ENCODE data around the gene EPHA3.

Gene EPHA3

DNA sequence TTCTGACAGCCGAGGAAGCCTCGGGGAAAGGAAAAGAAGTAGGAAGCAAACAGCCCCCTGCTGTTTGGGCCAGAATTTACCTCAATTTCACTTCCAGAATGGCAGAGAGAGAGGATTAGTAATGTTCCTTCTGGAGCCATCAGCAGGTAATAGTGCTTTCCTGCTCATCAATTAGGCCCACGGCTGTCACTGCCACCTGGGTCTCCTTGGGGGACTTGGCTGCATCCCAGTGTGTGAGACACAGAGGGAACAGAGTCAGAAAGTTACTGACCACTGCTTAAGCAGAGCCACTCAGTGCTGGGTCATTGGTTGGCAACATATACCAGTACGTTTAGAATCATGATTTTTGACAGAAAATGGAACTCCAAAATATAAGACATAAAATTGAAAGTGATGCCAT lies 397.0 kb downstream of the EPHA3 start:
- no peak overlapping the region for H3K18ac ChIP-seq (ENCODE audit: low read depth in 1 of 2, low read length in 2 of 2)
- H3K14ac ChIP-seq (ENCODE audit: low read length in 2 of 2): no peak overlapping the region
- no peak overlapping the region for H2BK12ac ChIP-seq (ENCODE audit: low read length in 2 of 2)
- H3K4me1 ChIP-seq (ENCODE audit: control insufficient read depth, insufficient read depth, low read depth, low read length): no peaks in the 10 kb centered on the region
- no peak for DNase-seq
- H3K4ac ChIP-seq (ENCODE audit: low read depth in 1 of 2, low read length in 2 of 2): no peak overlapping the region
- no peak overlapping the region for H3K27ac ChIP-seq (ENCODE audit: low read length, poor library complexity, severe bottlenecking)
- no peaks in the 10 kb centered on the region for H3K9me3 ChIP-seq (ENCODE audit: control insufficient read depth, low read length)
- 74% methylated on average over 4 of the region's 4 CpGs for WGBS
- H3K4me2 ChIP-seq (ENCODE audit: low read length, poor library complexity, severe bottlenecking): no peak overlapping the region
- no peak overlapping the region for H3K23ac ChIP-seq (ENCODE audit: low read length in 2 of 2)
- H4K8ac ChIP-seq (ENCODE audit: low read length): no peak overlapping the region
- no peaks in the 10 kb centered on the region for H3K27me3 ChIP-seq (ENCODE audit: control insufficient read depth in 1 of 2, insufficient read depth in 1 of 2, low read length in 2 of 2)
- no peak overlapping the region for H2AK5ac ChIP-seq (ENCODE audit: low read length, severe bottlenecking)
- no peaks in the 10 kb centered on the region for H3K36me3 ChIP-seq (ENCODE audit: control insufficient read depth in 1 of 2, insufficient read depth in 2 of 2, low read depth in 1 of 2, low read length in 2 of 2)
- no peaks in the 10 kb centered on the region for H3K79me1 ChIP-seq (replicated peaks; ENCODE audit: low read length, poor library complexity, severe bottlenecking)
- no peak overlapping the region for H2BK5ac ChIP-seq (ENCODE audit: low read depth, low read length, poor library complexity, severe bottlenecking)
- H2AFZ ChIP-seq (ENCODE audit: low read depth, low read length): no peak overlapping the region
- no peak overlapping the region for H3K9ac ChIP-seq (ENCODE audit: low read length)
- no peak overlapping the region for H2BK15ac ChIP-seq (ENCODE audit: low read depth, poor library complexity, severe bottlenecking)
- no peak overlapping the region for H4K91ac ChIP-seq (ENCODE audit: low read length)
- no peak overlapping the region for H2BK120ac ChIP-seq (ENCODE audit: low read depth, low read length)
- no peak overlapping the region for H3K4me3 ChIP-seq (ENCODE audit: insufficient read depth in 1 of 2, low read depth in 1 of 2, low read length in 2 of 2)

DNA sequence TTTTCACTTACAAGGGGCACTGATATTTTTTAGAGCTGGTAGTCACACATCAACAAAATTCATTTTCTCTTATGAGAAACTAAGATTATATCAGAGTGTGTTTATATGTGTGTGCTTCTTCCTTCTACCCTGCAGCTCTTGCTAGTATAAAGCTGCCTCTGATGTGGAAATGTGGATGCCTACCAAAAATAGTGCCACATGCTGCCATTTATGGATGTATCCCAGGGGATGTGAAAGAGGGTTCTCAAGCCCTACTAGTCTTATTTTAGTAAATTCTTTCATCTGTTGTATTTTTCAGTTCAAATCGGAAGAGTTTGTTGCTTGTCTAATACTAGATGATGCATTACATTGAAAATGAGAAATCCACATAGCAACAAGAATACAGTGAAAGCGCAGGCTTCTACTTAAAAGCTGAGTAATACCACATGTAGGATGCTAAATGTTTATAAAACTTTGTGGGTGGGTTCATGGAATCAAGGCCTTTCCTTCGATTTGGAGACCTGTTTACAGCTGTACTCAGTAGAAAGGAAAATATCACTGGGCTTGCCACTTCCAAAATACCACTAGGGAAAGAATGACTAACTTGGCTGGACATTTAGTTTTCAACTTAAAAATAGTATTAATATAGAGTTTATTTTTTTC lies 399.2 kb downstream of the EPHA3 start:
- no peak overlapping the region for H2AK5ac ChIP-seq (ENCODE audit: low read length, severe bottlenecking)
- H3K36me3 ChIP-seq (ENCODE audit: control insufficient read depth in 1 of 2, insufficient read depth in 2 of 2, low read depth in 1 of 2, low read length in 2 of 2): no peaks in the 10 kb centered on the region
- no peak for DNase-seq
- H2BK15ac ChIP-seq (ENCODE audit: low read depth, poor library complexity, severe bottlenecking): no peak overlapping the region
- no peak overlapping the region for H2AFZ ChIP-seq (ENCODE audit: low read depth, low read length)
- H3K4me1 ChIP-seq (ENCODE audit: control insufficient read depth, insufficient read depth, low read depth, low read length): no peaks in the 10 kb centered on the region
- no peak overlapping the region for H3K23ac ChIP-seq (ENCODE audit: low read length in 2 of 2)
- no peak overlapping the region for H3K4me3 ChIP-seq (ENCODE audit: insufficient read depth in 1 of 2, low read depth in 1 of 2, low read length in 2 of 2)
- no peak overlapping the region for H3K18ac ChIP-seq (ENCODE audit: low read depth in 1 of 2, low read length in 2 of 2)
- 74% methylated on average over 2 of the region's 3 CpGs for WGBS
- H3K9me3 ChIP-seq (ENCODE audit: control insufficient read depth, low read length): no peaks in the 10 kb centered on the region
- no peaks in the 10 kb centered on the region for H3K27me3 ChIP-seq (ENCODE audit: control insufficient read depth in 1 of 2, insufficient read depth in 1 of 2, low read length in 2 of 2)
- no peaks in the 10 kb centered on the region for H3K79me1 ChIP-seq (replicated peaks; ENCODE audit: low read length, poor library complexity, severe bottlenecking)
- H4K91ac ChIP-seq (ENCODE audit: low read length): no peak overlapping the region
- no peak overlapping the region for H4K8ac ChIP-seq (ENCODE audit: low read length)
- H3K14ac ChIP-seq (ENCODE audit: low read length in 2 of 2): no peak overlapping the region
- no peak overlapping the region for H3K9ac ChIP-seq (ENCODE audit: low read length)
- no peak overlapping the region for H2BK120ac ChIP-seq (ENCODE audit: low read depth, low read length)
- H2BK5ac ChIP-seq (ENCODE audit: low read depth, low read length, poor library complexity, severe bottlenecking): no peak overlapping the region
- no peak overlapping the region for H2BK12ac ChIP-seq (ENCODE audit: low read length in 2 of 2)
- H3K4ac ChIP-seq (ENCODE audit: low read depth in 1 of 2, low read length in 2 of 2): no peak overlapping the region
- no peak overlapping the region for H3K4me2 ChIP-seq (ENCODE audit: low read length, poor library complexity, severe bottlenecking)
- H3K27ac ChIP-seq (ENCODE audit: low read length, poor library complexity, severe bottlenecking): no peak overlapping the region

DNA sequence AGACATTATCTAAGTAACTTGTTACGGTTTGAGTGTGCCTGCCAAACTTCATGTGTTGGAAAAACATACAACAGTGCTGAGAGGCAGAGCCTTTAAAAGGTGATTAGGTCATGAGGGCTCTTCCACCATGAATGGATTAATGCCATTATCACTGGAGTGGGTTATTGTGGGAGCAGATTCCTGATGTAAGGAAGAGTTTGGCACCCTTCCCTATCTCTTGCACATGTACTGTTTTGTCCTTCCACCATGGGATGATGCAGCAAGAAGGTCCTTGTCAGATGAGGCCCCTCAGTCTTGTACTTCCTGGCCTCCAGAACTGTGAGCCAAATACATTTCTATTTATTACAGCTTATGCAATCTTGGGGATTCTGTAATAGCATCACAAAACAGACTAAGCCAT lies 413.9 kb downstream of the EPHA3 start:
- 21% methylated on average over 1 of the region's 1 CpG for WGBS
- H2AK5ac ChIP-seq (ENCODE audit: low read length, severe bottlenecking): no peak overlapping the region
- H3K79me1 ChIP-seq (replicated peaks; ENCODE audit: low read length, poor library complexity, severe bottlenecking): no peaks in the 10 kb centered on the region

DNA sequence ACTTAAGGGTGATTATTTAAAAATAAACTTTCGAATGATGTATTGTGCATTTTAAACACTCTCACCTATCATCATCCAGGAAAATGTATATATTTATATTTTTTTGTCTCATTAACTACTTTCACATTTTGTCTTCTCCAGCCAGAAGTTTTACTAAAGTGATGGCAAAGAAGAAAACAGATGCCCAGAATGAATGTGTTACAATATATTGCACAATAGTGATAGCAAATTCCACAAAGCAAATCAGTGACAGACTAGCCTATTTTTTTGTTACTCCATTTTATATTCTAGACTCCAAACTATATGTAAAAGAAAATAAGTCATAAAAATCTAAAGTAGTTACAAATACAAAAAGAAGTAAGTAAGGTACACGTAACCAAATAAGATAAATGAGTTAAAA lies 414.7 kb downstream of the EPHA3 start:
- Histone ChIP-seq H3K79me1 (replicated peaks; ENCODE audit: low read length, poor library complexity, severe bottlenecking) (no peaks in the 10 kb centered on the region), H2BK5ac (ENCODE audit: low read depth, low read length, poor library complexity, severe bottlenecking) (no peak overlapping the region), H3K4ac (ENCODE audit: low read depth in 1 of 2, low read length in 2 of 2) (no peak overlapping the region), H3K27ac (ENCODE audit: low read length, poor library complexity, severe bottlenecking) (no peak overlapping the region), H3K14ac (ENCODE audit: low read length in 2 of 2) (no peak overlapping the region), H2AK5ac (ENCODE audit: low read length, severe bottlenecking) (no peak overlapping the region), H3K9me3 (ENCODE audit: control insufficient read depth, low read length) (no peaks in the 10 kb centered on the region), H3K9ac (ENCODE audit: low read length) (no peak overlapping the region), H3K4me3 (ENCODE audit: insufficient read depth in 1 of 2, low read depth in 1 of 2, low read length in 2 of 2) (no peak overlapping the region), H3K36me3 (ENCODE audit: control insufficient read depth in 1 of 2, insufficient read depth in 2 of 2, low read depth in 1 of 2, low read length in 2 of 2) (no peaks in the 10 kb centered on the region), H3K27me3 (ENCODE audit: control insufficient read depth in 1 of 2, insufficient read depth in 1 of 2, low read length in 2 of 2) (no peaks in the 10 kb centered on the region), H2BK12ac (ENCODE audit: low read length in 2 of 2) (no peak overlapping the region), H2BK120ac (ENCODE audit: low read depth, low read length) (no peak overlapping the region), H2BK15ac (ENCODE audit: low read depth, poor library complexity, severe bottlenecking) (no peak overlapping the region), H3K4me2 (ENCODE audit: low read length, poor library complexity, severe bottlenecking) (no peak overlapping the region), H4K8ac (ENCODE audit: low read length) (no peak overlapping the region), H3K18ac (ENCODE audit: low read depth in 1 of 2, low read length in 2 of 2) (no peak overlapping the region), H3K4me1 (ENCODE audit: control insufficient read depth, insufficient read depth, low read depth, low read length) (no peaks in the 10 kb centered on the region), H4K91ac (ENCODE audit: low read length) (no peak overlapping the region), H3K23ac (ENCODE audit: low read length in 2 of 2) (no peak overlapping the region), H2AFZ (ENCODE audit: low read depth, low read length) (no peak overlapping the region)
- DNase-seq: peak; percentile 6
- WGBS: no CpG with 5 or more reads among the region's 2 CpGs

More for the DNA sequence above, 413.9 kb downstream of the EPHA3 start:
- H3K14ac ChIP-seq (ENCODE audit: low read length in 2 of 2): no peak overlapping the region
- H3K4me2 ChIP-seq (ENCODE audit: low read length, poor library complexity, severe bottlenecking): no peak overlapping the region
- no peak overlapping the region for H2BK120ac ChIP-seq (ENCODE audit: low read depth, low read length)
- H4K8ac ChIP-seq (ENCODE audit: low read length): no peak overlapping the region
- no peak overlapping the region for H2BK5ac ChIP-seq (ENCODE audit: low read depth, low read length, poor library complexity, severe bottlenecking)
- no peaks in the 10 kb centered on the region for H3K9me3 ChIP-seq (ENCODE audit: control insufficient read depth, low read length)
- no peak overlapping the region for H3K23ac ChIP-seq (ENCODE audit: low read length in 2 of 2)
- H2BK15ac ChIP-seq (ENCODE audit: low read depth, poor library complexity, severe bottlenecking): no peak overlapping the region
- H3K4me1 ChIP-seq (ENCODE audit: control insufficient read depth, insufficient read depth, low read depth, low read length): no peaks in the 10 kb centered on the region
- no peak overlapping the region for H2BK12ac ChIP-seq (ENCODE audit: low read length in 2 of 2)
- no peak overlapping the region for H4K91ac ChIP-seq (ENCODE audit: low read length)
- no peak overlapping the region for H3K9ac ChIP-seq (ENCODE audit: low read length)
- no peak overlapping the region for H3K18ac ChIP-seq (ENCODE audit: low read depth in 1 of 2, low read length in 2 of 2)
- H2AFZ ChIP-seq (ENCODE audit: low read depth, low read length): no peak overlapping the region
- no peaks in the 10 kb centered on the region for H3K27me3 ChIP-seq (ENCODE audit: control insufficient read depth in 1 of 2, insufficient read depth in 1 of 2, low read length in 2 of 2)
- peak; percentile 44 for DNase-seq
- H3K27ac ChIP-seq (ENCODE audit: low read length, poor library complexity, severe bottlenecking): no peak overlapping the region
- H3K36me3 ChIP-seq (ENCODE audit: control insufficient read depth in 1 of 2, insufficient read depth in 2 of 2, low read depth in 1 of 2, low read length in 2 of 2): no peaks in the 10 kb centered on the region
- no peak overlapping the region for H3K4me3 ChIP-seq (ENCODE audit: insufficient read depth in 1 of 2, low read depth in 1 of 2, low read length in 2 of 2)
- no peak overlapping the region for H3K4ac ChIP-seq (ENCODE audit: low read depth in 1 of 2, low read length in 2 of 2)

All from mesenchymal stem cell (in vitro differentiated cells and primary cell).